Spleen (tissue), 11 donors: ENCODE measurements around the gene MACROD2. TPM values are rescaled to one million over a fixed set of nuclear protein-coding genes. Genes with fewer than 3 reads are reported as not detected.

Source experiments
- DNase-seq: peaks from one replicate; pipeline ENCODE4 v3.0.0-alpha.2; 2020
- H3K27ac ChIP-seq, 8 donors: fragments of 200-600 bp; sonication (generic) in 7 of 8; 1 replicate in 4 of 8; 2 replicates in 4 of 8; pipeline versions ENCODE4 v1.5.0 to v1.8.0; 2016 to 2021; ENCODE audit warnings: inconsistent platforms in 4 of 8, mild to moderate bottlenecking in 4 of 8, moderate library complexity in 1 of 8
- H3K27me3 ChIP-seq, 7 donors: fragments of 200-600 bp; sonication (generic) in 6 of 7; replicated peaks in 1 of 7; 1 replicate in 4 of 7; 2 replicates in 3 of 7; pipeline versions ENCODE4 v1.5.0 to v1.8.0; 2016 to 2021; ENCODE audit warnings: inconsistent platforms in 3 of 7, mild to moderate bottlenecking in 1 of 7
- H3K36me3 ChIP-seq, 6 donors: fragments of 200-600 bp; sonication (generic) in 5 of 6; 1 replicate in 4 of 6; 2 replicates in 2 of 6; pipeline versions ENCODE4 v1.5.0 to v1.8.0; 2016 to 2021; ENCODE audit warnings: inconsistent platforms in 2 of 6
- H3K4me1 ChIP-seq, 6 donors: fragments of 200-600 bp; sonication (generic) in 5 of 6; 1 replicate in 3 of 6; 2 replicates in 3 of 6; pipeline versions ENCODE4 v1.5.0 to v1.8.0; 2016 to 2021; ENCODE audit warnings: inconsistent platforms in 3 of 6
- H3K4me3 ChIP-seq, 8 donors: fragments of 200-600 bp; sonication (generic) in 7 of 8; 1 replicate in 4 of 8; 2 replicates in 4 of 8; pipeline versions ENCODE4 v1.5.0 to v1.8.0; 2016 to 2021; ENCODE audit warnings: inconsistent platforms in 4 of 8, mild to moderate bottlenecking in 4 of 8, moderate library complexity in 2 of 8
- H3K9me3 ChIP-seq, 8 donors: fragments of 200-600 bp; sonication (generic) in 7 of 8; 1 replicate in 4 of 8; 2 replicates in 4 of 8; pipeline versions ENCODE4 v1.5.0 to v1.8.0; 2016 to 2021; ENCODE audit warnings: inconsistent platforms in 4 of 8
- CTCF ChIP-seq, 11 experiments: fragments of 200-600 bp in 7 of 11; fragments of 450-650 bp in 4 of 11; sonication (generic) in 4 of 11; IDR thresholded peaks in 8 of 11; conservative IDR thresholded peaks in 3 of 11; 1 replicate in 7 of 11; 2 replicates in 4 of 11; pipeline versions ENCODE4 v1.4.0 to v1.8.0; 2016 to 2021; ENCODE audit warnings: antibody characterized with exemption in 11 of 11, inconsistent platforms in 4 of 11, mild to moderate bottlenecking in 1 of 11
- POLR2A ChIP-seq, 3 donors: fragments of 450-650 bp; IDR thresholded peaks; one replicate each; pipeline ENCODE4 v1.5.1; 2017; ENCODE audit warnings: antibody characterized with exemption in 3 of 3, mild to moderate bottlenecking in 1 of 3
- POLR2AphosphoS5 ChIP-seq, 3 donors: sonication (generic); formaldehyde crosslinking; IDR thresholded peaks; one replicate each; pipeline ENCODE4 v1.5.1; 2017; ENCODE audit warnings: antibody characterized with exemption in 3 of 3
- WGBS, 5 donors: extraction: QIAGEN DNeasy Blood & Tissue Kit in 3 of 5; methylation state at CpG; one replicate each; pipeline versions ENCODE4 v1.1.5 to v1.1.7; 2013 to 2018; 5-methylcytosine and 5-hydroxymethylcytosine counted together
- intact Hi-C: fragments of 100-400 bp; cut with DNase I; formaldehyde crosslinking; loops from one replicate; pipeline ENCODE4 v1.15.0; 2023; ENCODE audit warnings: low total_unique reads
- polyA plus RNA-seq, 3 donors: library from polyadenylated mRNA; stranded (reverse); fragments of 200-250 nt; gene quantifications; one replicate each; pipeline ENCODE4 v1.2.1, GENCODE V29; 2013
- total RNA-seq, 7 donors: library from RNA; depleted of rRNA in 3 of 7; stranded (reverse); fragments of >200 nt in 3 of 7; fragmentation: NEBNext Ultra II Directional in 4 of 7; extraction: Animal tissue kit (Norgen Biotek cat#: 25700) in 4 of 7; gene quantifications; one replicate each; pipeline versions ENCODE4 v1.1.0 to v1.2.1, GENCODE V29; 2016 to 2021
- donor health status: healthy with polysubstance abuse.
- donor health status: DM: no; HTN: no; CAD: no; lungs with moderate emphysema.
- donor health status: DM: no; HTN: no; CAD: no.
- donor health status: Bipolar disorder and iron deficiency.
- donor health status: healthy.
- donor health status: DM: no; HTN: no; CAD: no.
- donor health status: DM: yes; HTN: yes; CAD: no.

The MACROD2 gene
- total and polyA plus RNA-seq, 10 donors: 1.5 to 4.7 (median 3.4) TPM

DNA sequence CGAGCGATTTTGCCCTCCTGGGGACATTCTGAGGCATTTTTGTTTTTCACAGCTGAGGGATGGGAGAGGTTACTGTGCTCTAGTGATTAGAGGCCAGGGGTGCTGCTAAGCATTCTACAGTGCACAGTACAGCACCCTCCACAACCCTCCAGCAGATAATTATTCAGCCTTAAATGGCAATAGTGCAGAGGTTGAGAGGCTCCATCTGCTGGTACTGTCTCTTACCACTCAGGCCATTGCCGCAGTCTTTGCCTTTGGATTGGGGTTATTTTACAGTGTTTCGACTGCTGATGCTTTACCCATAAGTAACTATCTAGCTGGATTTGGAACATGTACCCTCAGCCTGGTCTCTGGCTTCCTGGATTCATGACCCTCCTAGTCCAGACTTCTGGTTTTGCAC lies 1872.6 kb downstream of the MACROD2 start:
- intact Hi-C loops: no loop called here
- Histone ChIP-seq H3K27ac (no peak overlapping the region), H3K9me3 (peaks cover 0 to 6% (median 0%) of the 10 kb centered on the region in 8 donors), H3K4me3 (no peak overlapping the region), H3K36me3 (no peaks in the 10 kb centered on the region), H3K4me1 (no peaks in the 10 kb centered on the region), H3K27me3 (no peaks in the 10 kb centered on the region)
- no peak for DNase-seq
- WGBS, 5 donors: 88 to 95% (median 93%) methylated on average over 4 of the region's 4 CpGs
- TF ChIP-seq CTCF (IDR thresholded peaks at IDR 0.05 in 8 of 11, conservative IDR thresholded peaks at IDR 0.05 in 3 of 11): no peak
- TF ChIP-seq POLR2AphosphoS5 (IDR thresholded peaks at IDR 0.05): no peak
- TF ChIP-seq POLR2A (IDR thresholded peaks at IDR 0.05): no peak

DNA sequence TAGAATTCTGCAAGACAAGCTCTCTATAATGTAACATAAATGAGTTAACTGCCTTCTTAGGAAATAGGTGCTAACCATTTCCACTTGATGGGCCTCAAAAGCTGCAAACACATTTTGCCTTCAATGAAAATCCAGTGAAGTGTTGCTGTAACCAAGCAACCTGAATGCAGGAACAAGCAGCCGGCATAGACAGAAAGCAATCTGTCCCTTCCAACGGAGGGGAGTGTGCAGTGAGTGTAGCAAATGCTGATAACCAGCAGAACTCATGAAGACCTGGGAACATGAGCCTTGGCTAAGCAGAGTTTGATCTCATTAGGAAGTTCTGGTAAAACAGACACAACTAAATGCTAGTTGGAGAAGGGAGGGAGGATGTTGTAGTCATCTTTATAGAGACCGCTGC lies 1880.1 kb downstream of the MACROD2 start:
- Histone ChIP-seq H3K9me3 (peaks cover 0 to 15% (median 6%) of the 10 kb centered on the region in 8 donors), H3K27ac (no peak overlapping the region), H3K36me3 (no peaks in the 10 kb centered on the region), H3K4me1 (peaks cover 0 to 12% (median 0%) of the 10 kb centered on the region in 6 donors), H3K4me3 (no peak overlapping the region), H3K27me3 (no peaks in the 10 kb centered on the region)
- no peak for DNase-seq
- whole genome bisulfite sequencing, 5 donors: 68 to 81% (median 73%) methylated on average over 3 of the region's 3 CpGs
- TF ChIP-seq POLR2AphosphoS5 (IDR thresholded peaks at IDR 0.05) (no peak), CTCF (IDR thresholded peaks at IDR 0.05 in 8 of 11, conservative IDR thresholded peaks at IDR 0.05 in 3 of 11) (no peak), POLR2A (IDR thresholded peaks at IDR 0.05) (no peak)
- intact Hi-C loops: no loop called here

GRCh38 chr20:15882553-15882952 lies 1887.2 kb downstream of the MACROD2 start:
- no peaks in the 10 kb centered on the region for H3K27me3 ChIP-seq
- no peak for DNase-seq
- WGBS, 5 donors: 76 to 80% (median 77%) methylated on average over 4 of the region's 4 CpGs
- intact Hi-C loops: no loop called here
- no peaks in the 10 kb centered on the region for H3K36me3 ChIP-seq
- H3K4me1 ChIP-seq: no peaks in the 10 kb centered on the region
- no peak overlapping the region for H3K27ac ChIP-seq
- H3K9me3 ChIP-seq: peaks cover 0 to 33% (median 24%) of the 10 kb centered on the region in 8 donors
- no peak for TF ChIP-seq POLR2A (IDR thresholded peaks at IDR 0.05)
- no peak overlapping the region for H3K4me3 ChIP-seq

GRCh38 chr20:15886250-15886649 lies 1890.9 kb downstream of the MACROD2 start:
- no peak for DNase-seq
- Histone ChIP-seq H3K27ac (no peak overlapping the region), H3K4me1 (no peaks in the 10 kb centered on the region), H3K9me3 (peaks cover 0 to 26% (median 15%) of the 10 kb centered on the region in 8 donors), H3K36me3 (no peaks in the 10 kb centered on the region), H3K4me3 (no peak overlapping the region), H3K27me3 (no peaks in the 10 kb centered on the region)
- 80 to 88% (median 87%) methylated on average over 2 of the region's 2 CpGs for WGBS, 5 donors
- TF ChIP-seq POLR2A (IDR thresholded peaks at IDR 0.05): no peak
- TF ChIP-seq POLR2AphosphoS5 (IDR thresholded peaks at IDR 0.05): no peak
- TF ChIP-seq CTCF (IDR thresholded peaks at IDR 0.05 in 8 of 11, conservative IDR thresholded peaks at IDR 0.05 in 3 of 11): no peak
- intact Hi-C loops: no loop called here

- Histone ChIP-seq H3K4me3 (no peak overlapping the region), H3K4me1 (no peaks in the 10 kb centered on the region), H3K36me3 (no peaks in the 10 kb centered on the region), H3K27ac (no peak overlapping the region), H3K27me3 (no peaks in the 10 kb centered on the region), H3K9me3 (peaks cover 0 to 22% (median 14%) of the 10 kb centered on the region in 8 donors)
- DNase-seq: no peak
- intact Hi-C loops: no loop called here
- 83 to 93% (median 90%) methylated on average over 2 of the region's 2 CpGs for whole genome bisulfite sequencing, 5 donors
- TF ChIP-seq CTCF (IDR thresholded peaks at IDR 0.05 in 8 of 11, conservative IDR thresholded peaks at IDR 0.05 in 3 of 11) (no peak), POLR2A (IDR thresholded peaks at IDR 0.05) (no peak), POLR2AphosphoS5 (IDR thresholded peaks at IDR 0.05) (no peak)
Observed at GRCh38 chr20:15887387-15887786, 1892.1 kb downstream of the MACROD2 start.
